HL-60 (cell line): ENCODE results near the gene C19orf73.

Experiments
- CTCF ChIP-seq: IDR thresholded peaks from one replicate; pipeline ENCODE4 v1.5.1; 2011; ENCODE audit warnings: low read length, control low read depth, inconsistent platforms; ENCODE audit not compliant: insufficient read depth
- GABPA ChIP-seq: IDR thresholded peaks from 2 replicates; pipeline ENCODE4 v1.6.1; 2012; ENCODE audit warnings: low read depth
- POLR2AphosphoS5 ChIP-seq: IDR thresholded peaks from 2 replicates; pipeline ENCODE4 v1.6.1; 2012; ENCODE audit warnings: low read depth

- TF ChIP-seq CTCF (no peak), GABPA (no peak), POLR2AphosphoS5 (no peak)
Observed at GRCh38 chr19:49135686-49136085, 16.7 kb upstream of the C19orf73 start.
